Measurements from ENCODE around the gene ANKMY1.

GRCh38 chr2:240478346-240479110 lies 79.3 kb downstream of the ANKMY1 start:
- no peak for TF ChIP-seq CTCF (IDR thresholded peaks at IDR 0.05)
- TF ChIP-seq POLR2A (IDR thresholded peaks at IDR 0.05): no peak
